ENCODE data around the gene EEA1. TPM values are rescaled to one million over a fixed set of nuclear protein-coding genes. Genes with fewer than 3 reads are reported as not detected.

EEA1 gene
- total RNA-seq, 6 experiments from 2014 or later: 8.9 to 20.3 (median 16.3) TPM

GRCh38 chr12:92886131-92886530 is 43.0 kb downstream of the EEA1 start:
- DNase-seq (no peak), ATAC-seq (no peak)
- intact Hi-C loops (cut with DNase I): no loop called here
- no peak overlapping the region for H3K27ac ChIP-seq
- H3K27me3 ChIP-seq: no peaks in the 10 kb centered on the region
- WGBS (ENCODE audit: insufficient coverage, low coverage, low lambda C conversion rate, missing lambda C conversion rate): 67% methylated on average over 2 of the region's 2 CpGs
- H3K36me3 ChIP-seq: no peaks in the 10 kb centered on the region
- TF ChIP-seq, protein P1, sequence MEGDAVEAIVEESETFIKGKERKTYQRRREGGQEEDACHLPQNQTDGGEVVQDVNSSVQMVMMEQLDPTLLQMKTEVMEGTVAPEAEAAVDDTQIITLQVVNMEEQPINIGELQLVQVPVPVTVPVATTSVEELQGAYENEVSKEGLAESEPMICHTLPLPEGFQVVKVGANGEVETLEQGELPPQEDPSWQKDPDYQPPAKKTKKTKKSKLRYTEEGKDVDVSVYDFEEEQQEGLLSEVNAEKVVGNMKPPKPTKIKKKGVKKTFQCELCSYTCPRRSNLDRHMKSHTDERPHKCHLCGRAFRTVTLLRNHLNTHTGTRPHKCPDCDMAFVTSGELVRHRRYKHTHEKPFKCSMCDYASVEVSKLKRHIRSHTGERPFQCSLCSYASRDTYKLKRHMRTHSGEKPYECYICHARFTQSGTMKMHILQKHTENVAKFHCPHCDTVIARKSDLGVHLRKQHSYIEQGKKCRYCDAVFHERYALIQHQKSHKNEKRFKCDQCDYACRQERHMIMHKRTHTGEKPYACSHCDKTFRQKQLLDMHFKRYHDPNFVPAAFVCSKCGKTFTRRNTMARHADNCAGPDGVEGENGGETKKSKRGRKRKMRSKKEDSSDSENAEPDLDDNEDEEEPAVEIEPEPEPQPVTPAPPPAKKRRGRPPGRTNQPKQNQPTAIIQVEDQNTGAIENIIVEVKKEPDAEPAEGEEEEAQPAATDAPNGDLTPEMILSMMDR (IDR thresholded peaks at IDR 0.05): no peak
- TF ChIP-seq POLR2A (IDR thresholded peaks at IDR 0.05): no peak
- no peak overlapping the region for H3K4me3 ChIP-seq
- H3K9me3 ChIP-seq: no peaks in the 10 kb centered on the region
- no peaks in the 10 kb centered on the region for H3K4me1 ChIP-seq

DNA sequence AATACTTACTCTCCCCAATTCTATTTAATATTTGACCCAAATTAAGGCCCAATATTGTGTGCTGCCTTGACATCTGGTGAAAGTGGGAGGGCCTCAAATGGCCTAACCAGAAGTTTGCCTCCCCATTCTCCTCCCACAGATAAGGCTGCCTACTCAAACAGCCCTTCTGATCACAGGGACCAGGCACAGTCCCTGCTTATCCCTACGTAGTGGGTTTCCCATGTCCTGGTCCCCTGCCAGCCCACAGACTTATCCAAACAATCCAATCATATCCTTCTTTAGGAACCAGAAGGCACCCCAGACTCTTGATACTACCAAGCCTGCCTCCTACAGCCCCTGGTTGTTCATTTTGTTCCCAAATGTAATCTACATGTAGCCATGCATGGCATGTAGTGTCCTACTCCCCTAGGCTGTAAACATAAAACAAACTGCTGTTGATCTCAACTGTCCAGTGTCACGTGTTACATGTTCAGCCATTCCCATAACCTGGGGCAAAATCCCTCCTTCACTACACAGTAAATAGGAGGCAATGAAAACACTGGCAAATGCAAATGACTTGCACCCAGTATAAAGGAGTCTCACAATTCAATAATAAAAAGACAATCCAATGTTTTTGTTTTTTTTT is 49.3 kb downstream of the EEA1 start:
- Histone ChIP-seq H3K27ac (no peak overlapping the region), H3K36me3 (no peaks in the 10 kb centered on the region), H3K27me3 (no peaks in the 10 kb centered on the region), H3K4me1 (no peaks in the 10 kb centered on the region), H3K4me3 (no peak overlapping the region), H3K9me3 (no peaks in the 10 kb centered on the region)
- WGBS (ENCODE audit: insufficient coverage, low coverage, low lambda C conversion rate, missing lambda C conversion rate): 75% methylated on average over 2 of the region's 2 CpGs
- no peak for ATAC-seq
- DNase-seq: no peak
- intact Hi-C loops (cut with DNase I): no loop called here
- TF ChIP-seq, protein P1 (IDR thresholded peaks at IDR 0.05): no peak
- no peak for TF ChIP-seq POLR2A (IDR thresholded peaks at IDR 0.05)

DNA sequence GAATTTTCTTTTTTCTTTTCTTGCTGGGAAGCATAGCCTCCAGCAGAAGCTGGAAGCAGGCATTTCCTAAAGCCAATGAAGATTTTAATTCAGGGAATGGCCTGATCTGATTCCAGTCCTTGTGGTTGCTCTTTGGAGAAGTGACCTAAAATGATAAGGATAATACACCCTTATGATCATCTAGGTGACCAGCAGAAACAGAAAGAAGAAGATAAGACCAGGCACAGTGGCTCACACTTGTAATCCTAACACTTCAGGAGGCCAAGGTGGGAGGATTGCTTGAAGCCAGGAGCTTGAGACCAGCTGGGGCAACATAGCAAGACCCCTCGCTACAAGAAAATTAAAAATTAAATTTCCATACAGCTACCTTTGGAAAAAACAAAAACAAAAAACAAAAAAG is 51.2 kb downstream of the EEA1 start:
- DNase-seq (no peak), ATAC-seq (no peak)
- Histone ChIP-seq H3K27me3 (no peaks in the 10 kb centered on the region), H3K27ac (no peak overlapping the region), H3K36me3 (no peaks in the 10 kb centered on the region), H3K4me3 (no peak overlapping the region), H3K4me1 (no peaks in the 10 kb centered on the region), H3K9me3 (no peaks in the 10 kb centered on the region)
- 100% methylated on average over 1 of the region's 1 CpG for WGBS (ENCODE audit: insufficient coverage, low coverage, low lambda C conversion rate, missing lambda C conversion rate)
- TF ChIP-seq POLR2A (IDR thresholded peaks at IDR 0.05): no peak
- TF ChIP-seq, protein P1 (IDR thresholded peaks at IDR 0.05): no peak
- intact Hi-C loops (cut with DNase I): no loop called here

DNA sequence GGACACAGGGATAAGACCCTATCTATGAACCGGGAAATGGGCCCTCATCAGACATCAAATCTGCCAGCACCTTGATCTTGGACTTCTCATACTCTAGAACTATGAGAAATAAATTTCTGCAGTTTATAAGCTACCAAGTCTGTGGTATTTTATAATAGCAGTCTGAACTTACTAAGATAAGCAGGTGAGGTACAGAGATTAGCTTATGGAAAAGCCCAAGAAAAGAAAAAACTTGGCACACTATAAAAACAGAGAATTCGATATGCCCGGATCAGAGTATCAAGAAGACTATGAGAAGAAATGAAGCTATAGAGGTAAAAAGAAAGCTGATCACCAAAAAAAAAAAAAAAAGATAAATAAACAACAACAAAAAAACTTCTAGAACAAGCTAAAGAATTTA is 52.6 kb downstream of the EEA1 start:
- DNase-seq: no peak
- no peak for ATAC-seq
- no peak for TF ChIP-seq POLR2A (IDR thresholded peaks at IDR 0.05)
- TF ChIP-seq, protein P1 (IDR thresholded peaks at IDR 0.05): no peak
- H3K9me3 ChIP-seq: no peaks in the 10 kb centered on the region
- H3K27ac ChIP-seq: no peak overlapping the region
- no peak overlapping the region for H3K4me3 ChIP-seq
- H3K4me1 ChIP-seq: no peaks in the 10 kb centered on the region
- intact Hi-C loops (cut with DNase I): no loop called here
- no peaks in the 10 kb centered on the region for H3K36me3 ChIP-seq
- WGBS (ENCODE audit: insufficient coverage, low coverage, low lambda C conversion rate, missing lambda C conversion rate): 100% methylated on average over 3 of the region's 3 CpGs
- H3K27me3 ChIP-seq: no peaks in the 10 kb centered on the region

DNA sequence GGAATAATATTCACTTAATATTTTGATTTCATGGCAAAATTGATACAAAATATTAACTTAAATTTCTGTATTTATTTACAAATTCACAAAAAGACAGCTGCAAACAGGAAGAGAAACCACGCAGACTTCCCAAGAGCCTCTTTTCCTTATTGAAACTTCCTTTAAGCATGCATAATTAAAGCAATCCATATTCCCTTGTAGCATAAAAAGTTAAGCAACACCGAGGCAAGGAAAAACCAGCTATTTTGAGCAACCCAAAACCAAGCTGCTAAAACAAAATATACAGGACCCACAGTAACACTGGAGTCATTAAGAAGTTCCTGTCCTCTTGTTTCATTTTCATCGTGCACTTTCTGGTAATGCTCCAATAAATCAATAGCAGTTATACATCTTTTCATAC is 58.0 kb downstream of the EEA1 start:
- TF ChIP-seq, protein P1 (IDR thresholded peaks at IDR 0.05): no peak
- no peak for TF ChIP-seq POLR2A (IDR thresholded peaks at IDR 0.05)
- H3K4me3 ChIP-seq: no peak overlapping the region
- H3K4me1 ChIP-seq: no peaks in the 10 kb centered on the region
- 39% methylated on average over 3 of the region's 3 CpGs for WGBS (ENCODE audit: insufficient coverage, low coverage, low lambda C conversion rate, missing lambda C conversion rate)
- no peaks in the 10 kb centered on the region for H3K27me3 ChIP-seq
- H3K36me3 ChIP-seq: no peaks in the 10 kb centered on the region
- no peaks in the 10 kb centered on the region for H3K9me3 ChIP-seq
- no peak for DNase-seq
- intact Hi-C loops (cut with DNase I): no loop called here
- peak in 1 of 4 donors; percentile 26 for ATAC-seq
- H3K27ac ChIP-seq: no peak overlapping the region

Measured in right lobe of liver (tissue), 6 donors.